Right ventricle myocardium superior (tissue), 1 donor: ENCODE data around the gene ITPR2. TPM values are rescaled to one million over a fixed set of nuclear protein-coding genes. Genes with fewer than 3 reads are reported as not detected.
"Not testable (repeated sequence)": the region's sequence is repeated elsewhere in the genome, so short reads cannot be mapped to it uniquely, and the experiment has no call there.

Experiments used
- ATAC-seq: fragments of 200-7000 bp; cut with Tn5 transposase; one replicate; pipeline ENCODE4 v1.9.1; 2020; ENCODE audit warnings: mild to moderate bottlenecking; ENCODE audit not compliant: poor library complexity
- DNase-seq: peaks from one replicate; pipeline ENCODE4 v3.0.0-alpha.2; 2020
- intact Hi-C: fragments of 100-400 bp; cut with DNase I; formaldehyde crosslinking; loops from one replicate; pipeline ENCODE4 v1.11.2; 2022
- total RNA-seq: library from RNA; stranded (reverse); fragmentation: NEBNext Ultra II Directional; extraction: Animal tissue kit (Norgen Biotek cat#: 25700); gene quantifications from one replicate; pipeline ENCODE4 v1.2.1, GENCODE V29; 2021
- donor health status: DM: no; HTN: yes; CAD: no; lungs with severe emphysema.

ITPR2 gene
- total RNA-seq, 1 donor from 2014 or later: 10.0 TPM

DNA sequence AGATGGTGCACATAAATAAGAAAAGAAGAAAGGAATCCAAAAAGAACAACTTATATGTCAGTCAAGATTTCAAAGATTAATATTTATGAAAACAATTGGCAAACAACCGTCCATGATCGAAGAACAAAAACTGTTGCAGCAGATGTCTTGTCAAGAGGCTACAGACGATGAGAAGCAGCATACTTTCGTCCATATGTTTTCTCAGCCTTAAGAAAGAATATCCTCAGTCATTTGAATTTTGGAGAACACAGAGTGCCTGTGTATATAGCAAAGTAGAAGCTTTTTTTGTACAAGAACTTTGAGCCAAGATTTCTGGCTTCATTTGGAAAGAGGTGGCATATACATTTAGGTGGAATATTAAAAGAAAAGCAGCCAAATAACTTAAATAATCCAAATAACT lies 297.2 kb downstream of the ITPR2 start:
- no peak for ATAC-seq
- intact Hi-C loops: no loop called here
- DNase-seq: no peak

DNA sequence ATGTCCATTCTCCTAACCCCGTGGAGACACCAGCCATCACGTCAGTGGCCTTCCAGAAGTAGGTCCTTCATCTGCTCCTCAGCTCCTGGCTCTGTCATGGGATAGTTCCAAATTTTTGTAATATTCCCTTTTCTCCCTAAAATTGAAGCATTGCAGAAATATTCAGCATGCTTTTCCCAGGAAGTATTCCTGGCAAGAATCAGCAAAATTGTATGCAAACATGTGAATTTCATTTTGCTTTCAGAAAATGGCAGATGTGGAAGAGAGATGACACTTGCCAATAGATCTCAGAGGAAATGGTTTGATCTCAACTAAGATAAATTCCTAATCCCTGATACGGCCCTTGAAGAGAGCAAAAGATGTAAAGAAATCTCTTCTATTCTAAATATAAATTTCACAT lies 298.9 kb downstream of the ITPR2 start:
- ATAC-seq (no peak), DNase-seq (no peak)
- intact Hi-C loops: no loop called here

DNA sequence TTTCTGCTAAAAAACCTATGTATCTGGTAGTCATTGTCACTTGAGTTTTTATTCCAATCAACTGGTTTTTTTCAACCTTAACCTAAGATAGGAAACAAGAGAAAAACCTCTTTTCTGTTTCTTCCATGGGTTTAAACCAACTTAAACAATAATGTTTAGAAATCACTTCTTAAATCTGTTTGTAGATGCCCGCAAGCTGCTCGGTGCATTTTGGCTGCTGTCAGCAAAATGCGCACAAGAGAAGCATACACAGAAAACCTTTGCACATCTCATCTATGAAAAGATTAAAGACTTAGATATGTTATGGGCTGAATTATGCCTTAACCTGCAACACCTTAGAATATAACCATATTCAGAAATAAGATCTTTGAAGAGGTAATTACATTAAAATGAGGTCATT lies 299.8 kb downstream of the ITPR2 start:
- intact Hi-C loops: no loop called here
- ATAC-seq (no peak), DNase-seq (no peak)

DNA sequence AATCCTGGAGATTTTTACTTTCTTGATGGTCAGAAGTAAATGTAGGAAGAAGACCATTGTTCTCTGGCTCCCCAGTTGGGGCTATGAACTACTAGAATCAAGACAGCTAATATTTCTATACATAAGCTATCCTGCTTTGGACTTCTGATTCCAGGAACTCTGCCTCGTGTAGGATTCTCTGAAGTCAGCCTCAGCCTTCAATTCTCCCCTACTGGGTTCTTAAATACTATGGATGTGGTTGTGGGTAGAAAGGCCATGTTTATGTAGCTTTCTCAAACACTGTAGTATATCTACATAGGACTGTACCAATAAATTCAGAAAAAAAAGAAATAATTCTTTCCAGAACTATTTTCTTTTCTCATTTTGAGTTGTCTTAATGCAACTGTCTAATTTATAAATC lies 302.5 kb downstream of the ITPR2 start:
- intact Hi-C loops: no loop called here

DNA sequence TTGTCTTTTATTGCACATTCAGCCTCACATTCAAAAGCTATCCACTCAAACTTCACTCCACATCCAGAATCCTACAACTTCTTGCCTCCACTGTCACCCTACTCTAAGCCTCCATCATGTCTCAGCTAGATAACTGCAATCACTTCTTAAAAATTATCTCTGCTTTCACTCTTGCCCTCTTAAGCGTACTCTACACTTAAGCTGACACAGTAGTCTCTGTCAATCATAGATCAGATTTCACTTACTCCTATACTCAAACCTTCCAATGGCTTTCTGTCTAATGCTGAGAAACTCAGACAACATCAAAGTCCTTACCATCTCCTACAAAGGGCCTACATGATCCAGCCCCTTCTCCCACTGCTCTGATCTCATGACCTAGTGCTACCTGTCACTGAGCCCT lies 304.1 kb downstream of the ITPR2 start:
- intact Hi-C loops: no loop called here
- no peak for ATAC-seq
- no peak for DNase-seq

More for the DNA sequence above, 302.5 kb downstream of the ITPR2 start:
- ATAC-seq (no peak), DNase-seq (no peak)

DNA sequence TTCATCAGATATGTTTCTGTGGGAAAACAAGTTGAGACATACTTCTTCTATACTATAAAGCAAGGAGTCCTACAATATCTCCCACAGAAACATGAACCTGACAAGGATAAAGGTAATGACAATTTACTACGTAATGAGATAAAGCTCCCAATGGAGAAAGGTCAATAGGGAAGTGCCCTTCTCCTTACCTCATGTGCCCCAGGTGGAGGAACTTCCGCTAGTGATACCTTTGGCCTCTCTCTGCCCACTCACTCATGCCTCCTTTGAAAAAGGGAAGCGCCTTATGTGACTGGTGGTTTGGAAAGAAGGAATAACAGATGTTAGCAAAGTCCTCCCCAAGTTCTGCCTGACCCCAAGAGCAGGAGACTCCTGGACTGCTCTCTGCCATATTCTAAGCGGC lies 305.3 kb downstream of the ITPR2 start:
- no peak for DNase-seq
- intact Hi-C loops: no loop called here
- no peak for ATAC-seq

DNA sequence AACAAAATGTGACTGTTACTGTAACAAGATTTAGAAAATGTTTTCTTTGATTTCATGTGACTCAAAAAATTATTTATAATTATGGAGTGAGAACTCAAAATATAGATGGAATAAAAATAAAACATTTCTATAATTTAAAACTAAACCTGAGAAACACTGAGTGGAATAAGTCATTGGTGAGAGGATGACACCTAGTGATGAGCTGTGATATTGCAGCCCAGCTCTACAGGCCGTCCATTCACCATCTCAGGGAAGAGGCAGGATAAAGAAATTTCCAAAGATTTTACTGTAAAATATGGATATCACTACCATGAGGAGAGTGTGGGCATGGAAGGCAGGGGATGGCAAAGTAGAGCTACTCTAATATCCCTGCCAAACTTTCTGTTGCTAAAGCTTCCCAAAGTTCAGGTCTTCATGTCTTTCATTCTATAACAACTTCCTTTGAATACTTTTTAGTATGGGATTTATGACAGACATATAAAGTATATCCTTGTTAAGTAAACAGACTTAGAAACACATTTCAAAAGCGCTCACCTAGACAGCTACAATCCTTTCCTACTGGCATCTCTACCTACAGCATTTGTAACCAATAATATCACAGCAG lies 308.0 kb downstream of the ITPR2 start:
- DNase-seq: no peak
- intact Hi-C loops: no loop called here
- ATAC-seq: no peak

DNA sequence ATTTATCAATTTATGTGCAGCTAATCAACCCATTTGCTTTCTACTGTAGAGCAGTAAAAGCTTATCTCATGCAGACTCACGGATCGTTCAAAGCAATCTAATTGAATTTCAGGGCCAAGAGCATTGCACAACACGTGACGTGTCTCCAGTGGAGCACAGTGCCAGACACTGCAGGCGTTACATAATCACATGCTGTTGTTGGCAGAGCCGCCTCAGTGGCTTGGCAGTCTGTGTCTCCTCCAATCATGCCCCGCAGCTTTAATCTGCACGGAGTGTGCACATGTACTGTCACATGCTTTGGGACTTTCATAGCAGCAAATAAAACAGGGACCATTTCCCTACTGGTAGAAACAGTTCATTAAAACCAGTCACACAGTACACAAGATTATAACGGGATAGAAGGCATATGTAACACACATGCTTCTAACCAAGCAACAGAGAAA lies 309.3 kb downstream of the ITPR2 start:
- intact Hi-C loops: no loop called here
- DNase-seq (peak; percentile 88), ATAC-seq (peak; percentile 99)

DNA sequence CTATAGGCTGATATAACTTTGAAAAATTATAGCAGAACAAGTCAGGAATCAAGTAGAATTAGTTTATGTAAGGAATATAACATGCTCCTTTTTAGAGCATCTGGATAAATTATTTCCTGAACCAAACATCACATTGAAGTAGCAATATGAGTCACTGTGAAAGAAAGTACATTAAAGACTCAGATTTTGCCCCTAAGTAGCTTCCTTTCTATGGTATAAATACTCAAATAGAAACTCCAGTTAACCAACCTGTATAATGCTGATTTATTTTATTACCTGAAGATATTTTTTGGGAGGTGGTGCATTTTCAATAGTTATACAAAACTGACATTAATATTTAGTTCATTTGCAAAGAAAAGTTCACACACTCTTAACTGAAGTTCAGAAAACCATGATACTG lies 312.1 kb downstream of the ITPR2 start:
- DNase-seq: no peak
- ATAC-seq: no peak
- intact Hi-C loops: no loop called here

DNA sequence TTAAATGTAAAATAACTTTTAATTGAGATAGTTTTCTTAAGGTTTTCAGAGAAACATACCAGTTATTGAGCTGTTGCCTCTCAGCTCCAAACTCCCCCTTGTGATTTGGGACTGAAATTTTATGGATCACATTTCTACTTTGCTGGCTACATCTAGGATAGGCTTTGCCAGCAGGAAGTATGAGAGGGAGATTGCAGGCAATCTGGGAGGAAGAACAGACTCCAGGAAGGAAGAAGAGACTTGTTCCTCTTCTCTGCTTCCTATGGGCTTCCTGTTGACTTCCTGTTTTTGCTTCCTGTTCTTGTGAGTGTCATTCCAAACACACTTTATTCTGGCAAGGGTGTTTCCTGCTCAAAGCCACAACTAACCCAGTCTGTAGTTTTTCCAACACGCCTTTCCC lies 312.9 kb downstream of the ITPR2 start:
- intact Hi-C loops: no loop called here
- ATAC-seq (no peak), DNase-seq (no peak)

DNA sequence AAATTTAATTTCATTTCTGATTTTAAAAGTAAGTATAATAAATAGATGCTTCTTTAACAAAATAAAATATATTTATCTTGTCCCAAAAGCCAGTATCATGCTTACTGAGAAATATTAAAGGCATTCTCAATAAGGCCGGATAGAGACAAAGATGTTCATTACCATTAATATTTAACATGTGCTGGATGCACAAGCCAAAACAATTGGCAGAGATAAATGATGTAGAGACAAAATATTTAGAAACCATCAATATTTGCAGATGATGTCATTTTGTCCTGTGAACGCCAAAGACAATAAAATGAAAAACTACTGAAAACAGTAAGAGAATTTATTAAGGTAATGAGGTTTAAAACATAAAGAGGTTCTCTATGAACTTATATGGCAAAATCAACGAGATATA lies 313.5 kb downstream of the ITPR2 start:
- DNase-seq (no peak), ATAC-seq (no peak)
- intact Hi-C loops: no loop called here

DNA sequence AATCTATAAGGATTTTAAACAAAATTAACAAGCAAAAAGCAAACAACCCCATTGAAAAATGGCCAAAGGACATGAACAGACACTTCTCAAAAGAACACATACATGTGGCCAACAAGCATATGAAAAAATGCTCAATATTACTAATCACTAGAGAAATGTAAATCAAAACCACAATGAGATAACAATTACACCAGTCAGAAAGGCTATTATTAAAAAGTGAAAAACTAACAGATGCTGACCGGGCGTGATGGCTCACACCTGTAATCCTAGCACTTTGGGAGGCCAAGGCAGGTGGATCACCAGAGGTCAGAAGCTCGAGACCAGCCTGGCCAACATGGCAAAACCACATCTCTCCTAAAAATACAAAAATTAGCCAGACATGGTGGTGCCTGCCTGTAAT lies 315.7 kb downstream of the ITPR2 start:
- DNase-seq, intact Hi-C loops, ATAC-seq: not testable (repeated sequence)

DNA sequence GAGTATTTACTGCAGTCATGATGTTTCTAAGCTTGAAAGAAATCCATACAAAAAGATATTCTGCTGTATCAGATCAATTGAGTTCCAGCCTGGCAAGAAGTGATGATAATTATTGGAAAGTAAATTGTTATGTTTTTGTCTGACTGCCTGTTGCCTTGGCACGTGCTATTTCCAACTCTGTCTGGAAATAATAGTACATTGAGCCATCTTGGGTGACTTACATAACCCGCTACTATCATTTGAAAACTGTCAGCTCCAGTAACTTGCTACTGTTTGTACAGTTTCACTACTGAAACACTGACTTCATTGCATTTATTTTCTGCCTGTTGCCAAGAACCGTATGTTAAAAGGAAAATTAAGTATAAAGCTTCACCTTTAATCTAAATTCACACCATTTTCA lies 318.6 kb downstream of the ITPR2 start:
- intact Hi-C loops: no loop called here
- ATAC-seq: peak; percentile 85
- no peak for DNase-seq

DNA sequence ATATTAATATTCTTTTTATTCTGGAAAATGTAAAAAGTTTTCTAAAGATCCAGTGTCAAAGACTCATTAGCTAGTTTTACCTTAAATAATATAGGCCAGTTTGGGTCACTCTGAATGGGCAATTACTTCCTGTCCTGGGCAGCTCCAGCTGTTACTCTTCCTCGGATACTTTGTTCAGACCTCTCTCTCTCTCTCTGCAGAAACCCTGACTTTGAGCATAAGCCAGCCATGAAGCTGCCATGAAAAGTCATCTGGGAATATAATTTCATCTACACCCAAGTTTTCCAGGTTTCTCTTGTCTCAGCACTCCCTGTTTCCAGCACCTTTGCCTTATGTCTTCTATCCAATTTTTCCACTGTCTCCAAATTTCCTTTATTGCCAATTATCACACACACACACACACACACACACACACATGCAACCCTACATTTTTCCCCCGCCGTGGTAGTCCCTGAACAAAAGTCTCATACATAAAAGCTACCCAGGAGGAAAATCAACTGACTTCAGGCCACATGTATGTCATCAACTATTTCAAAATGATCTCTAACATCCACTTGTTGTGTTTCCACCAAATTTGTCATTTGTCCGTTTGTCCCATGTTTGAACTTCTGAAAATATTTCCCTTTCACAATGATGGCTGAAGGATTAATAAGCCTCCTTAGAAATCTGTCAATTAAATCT lies 319.5 kb downstream of the ITPR2 start:
- intact Hi-C loops: no loop called here
- DNase-seq (no peak), ATAC-seq (peak; percentile 71)

DNA sequence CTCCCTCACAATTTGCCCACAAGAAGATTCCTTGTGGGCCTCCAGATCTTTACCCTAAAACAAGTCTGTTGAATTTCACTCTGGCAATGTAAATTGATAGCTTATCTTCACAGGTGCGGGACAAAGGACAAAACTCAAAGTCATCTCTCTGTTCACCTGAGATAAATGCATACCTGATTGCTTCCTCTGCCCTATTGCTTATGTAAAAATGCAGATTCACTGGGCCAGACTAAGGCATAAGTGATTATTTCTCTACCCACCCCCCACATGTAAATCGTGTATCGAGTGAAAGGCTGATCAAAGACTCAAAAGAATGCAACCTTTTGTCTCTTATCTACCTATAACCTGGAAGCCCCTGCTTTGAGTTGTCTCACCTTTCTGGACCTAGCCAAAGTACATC lies 320.8 kb downstream of the ITPR2 start:
- intact Hi-C loops: no loop called here
- ATAC-seq: no peak
- no peak for DNase-seq

DNA sequence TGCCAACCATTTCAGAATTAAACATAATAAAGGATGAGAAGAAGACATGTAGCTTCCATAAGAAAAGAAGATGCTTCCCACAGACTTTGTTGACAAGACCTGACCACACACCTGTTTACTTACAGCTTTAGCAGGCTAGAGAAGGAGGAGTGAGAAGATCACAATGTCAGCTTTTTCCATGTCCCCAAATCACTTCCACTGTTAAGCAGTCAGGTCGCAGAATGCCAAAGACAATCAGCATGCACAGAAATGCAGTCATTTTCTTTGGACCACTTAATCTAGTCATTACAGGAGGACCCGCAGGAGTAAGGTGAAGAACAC lies 322.7 kb downstream of the ITPR2 start:
- intact Hi-C loops: no loop called here
- DNase-seq: no peak
- no peak for ATAC-seq

DNA sequence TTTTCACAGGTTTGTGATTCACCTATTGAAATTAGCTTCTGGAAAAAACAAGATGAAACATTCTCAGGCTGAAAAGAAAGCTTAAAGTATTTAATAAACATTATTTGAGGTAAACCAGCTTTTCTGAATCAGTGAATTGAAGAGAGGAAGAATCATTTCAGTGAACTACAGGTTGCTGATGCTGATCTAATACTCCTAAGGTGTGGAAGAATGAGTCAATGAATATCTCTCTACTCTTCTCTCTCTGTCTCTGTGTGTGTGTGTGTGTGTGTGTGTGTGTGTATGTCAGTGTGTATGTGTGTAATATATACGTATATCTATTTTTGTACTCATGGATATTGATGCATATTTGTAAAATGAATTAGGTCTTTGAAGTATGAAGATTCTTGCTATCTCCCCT lies 325.4 kb downstream of the ITPR2 start:
- DNase-seq (no peak), ATAC-seq (no peak)
- intact Hi-C loops: no loop called here

DNA sequence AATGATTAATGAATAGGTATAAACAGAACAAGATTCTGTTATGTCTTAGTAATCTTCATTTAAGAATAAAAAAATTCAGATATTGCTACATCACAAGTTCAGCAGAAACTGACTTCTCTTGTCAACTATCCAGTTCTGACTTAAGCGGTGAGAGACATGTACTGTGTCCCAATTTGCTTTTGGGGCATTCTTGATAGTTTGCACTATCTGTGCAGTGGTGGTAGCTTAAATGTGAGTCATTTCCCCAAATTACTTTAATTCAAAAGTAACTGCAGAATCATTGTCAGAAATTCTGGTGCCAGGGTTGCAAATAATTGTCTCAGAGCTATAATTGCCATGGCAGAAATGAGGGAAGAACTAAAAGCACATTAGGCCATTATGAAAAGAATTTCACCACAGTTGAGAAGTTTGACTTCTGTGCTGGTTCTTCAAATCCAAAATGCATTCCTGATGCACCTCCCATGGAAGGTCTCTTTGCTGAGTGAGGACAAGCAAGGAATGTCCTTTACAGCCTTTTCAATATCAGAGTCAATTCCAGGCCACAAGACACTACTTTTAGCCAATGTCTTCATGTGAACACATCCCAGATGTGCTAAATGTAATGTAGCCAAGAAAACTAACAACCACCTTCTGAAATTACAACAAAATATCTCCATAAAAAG lies 332.9 kb downstream of the ITPR2 start:
- intact Hi-C loops: no loop called here
- DNase-seq (no peak), ATAC-seq (peak; percentile 58)

DNA sequence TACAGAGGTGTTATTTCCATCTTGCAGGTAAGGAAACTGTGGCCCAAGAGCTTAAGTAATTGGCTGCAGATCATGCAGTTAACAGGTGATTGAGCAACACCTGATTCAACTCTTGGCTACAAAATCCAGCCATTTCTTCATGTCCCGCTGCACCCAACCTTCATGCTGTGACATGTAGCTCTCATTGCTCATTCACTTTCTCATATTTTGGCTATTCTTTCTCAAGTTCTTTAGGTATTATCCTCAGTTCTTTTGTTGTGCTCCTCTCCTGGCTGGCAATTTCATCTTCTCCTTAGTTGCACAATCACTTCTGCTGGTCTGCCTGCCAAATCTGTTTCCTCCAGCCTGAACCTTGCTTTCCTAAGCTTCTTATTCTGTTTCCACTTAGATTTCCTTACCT lies 336.8 kb downstream of the ITPR2 start:
- intact Hi-C loops: no loop called here
- no peak for DNase-seq
- no peak for ATAC-seq

DNA sequence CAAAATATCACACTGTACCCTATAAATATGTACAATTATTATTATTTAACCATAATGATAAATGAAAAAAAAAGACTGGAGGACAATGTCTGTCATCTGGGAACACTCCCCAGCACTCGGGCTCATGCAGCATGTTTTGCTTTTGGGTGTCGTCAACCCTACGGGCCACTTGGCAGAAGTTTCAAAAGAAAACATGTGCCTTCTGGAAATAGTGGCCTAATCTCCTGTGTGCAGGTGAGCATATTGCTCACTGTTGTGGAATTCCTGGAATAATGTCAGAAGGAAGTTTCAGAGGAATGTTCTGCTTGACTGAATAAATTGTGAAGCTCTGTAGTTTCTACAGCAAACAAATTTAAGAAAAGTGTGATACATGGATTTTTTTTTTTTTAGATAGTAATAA lies 339.3 kb downstream of the ITPR2 start:
- DNase-seq (no peak), ATAC-seq (no peak)
- intact Hi-C loops: no loop called here
